AG09309 (cell line): ENCODE measurements around the gene HS2ST1.
"Not testable (repeated sequence)": the region's sequence is repeated elsewhere in the genome, so short reads cannot be mapped to it uniquely, and the experiment has no call there.

Experiments
- DNase-seq: peaks from one replicate; pipeline ENCODE4 v3.0.0-alpha.2; 2010; ENCODE audit warnings: low read depth
- H3K4me3 ChIP-seq: 2 replicates; pipeline ENCODE4 v1.5.1; 2011; ENCODE audit warnings: mild to moderate bottlenecking, low read depth, low read length, moderate library complexity; ENCODE audit not compliant: control insufficient read depth
- CTCF ChIP-seq: IDR thresholded peaks from 2 replicates; pipeline ENCODE4 v1.5.1; 2011; ENCODE audit warnings: mild to moderate bottlenecking, low read depth, low read length, inconsistent platforms; ENCODE audit not compliant: insufficient read depth, control insufficient read depth; ENCODE audit errors: missing control alignments

HS2ST1 gene

GRCh38 chr1:86914601-86914997, at the start of gene HS2ST1:
Gene HS2ST1 (plus strand): TSS chr1:86914635.
- DNase-seq: no peak
- peak within 1 kb of the TSS; percentile 89 for H3K4me3 ChIP-seq
- no peak for TF ChIP-seq CTCF

GRCh38 chr1:86865973-86866637, 48.3 kb upstream of the HS2ST1 start:
- no peak for DNase-seq
- H3K4me3 ChIP-seq: no peak overlapping the region
- TF ChIP-seq CTCF: no peak

GRCh38 chr1:86866665-86867064, 47.8 kb upstream of the HS2ST1 start:
- DNase-seq: peak; percentile 25
- H3K4me3 ChIP-seq: no peak overlapping the region
- TF ChIP-seq CTCF: no peak

- not testable (repeated sequence) for H3K4me3 ChIP-seq, DNase-seq
Observed at GRCh38 chr1:86867278-86867677, 47.2 kb upstream of the HS2ST1 start.

- DNase-seq: no peak
- H3K4me3 ChIP-seq: no peak overlapping the region
- TF ChIP-seq CTCF: no peak
Observed at GRCh38 chr1:86868477-86868876, 46.0 kb upstream of the HS2ST1 start.

- TF ChIP-seq CTCF: no peak
Observed at GRCh38 chr1:86871001-86871400, 43.4 kb upstream of the HS2ST1 start.

GRCh38 chr1:86872086-86872485, 42.3 kb upstream of the HS2ST1 start:
- DNase-seq: no peak
- H3K4me3 ChIP-seq: no peak overlapping the region
- TF ChIP-seq CTCF: no peak

More at GRCh38 chr1:86871001-86871400, 43.4 kb upstream of the HS2ST1 start:
- no peak for DNase-seq
- H3K4me3 ChIP-seq: no peak overlapping the region
